ENCODE data around the gene RER1.

The RER1 gene

DNA sequence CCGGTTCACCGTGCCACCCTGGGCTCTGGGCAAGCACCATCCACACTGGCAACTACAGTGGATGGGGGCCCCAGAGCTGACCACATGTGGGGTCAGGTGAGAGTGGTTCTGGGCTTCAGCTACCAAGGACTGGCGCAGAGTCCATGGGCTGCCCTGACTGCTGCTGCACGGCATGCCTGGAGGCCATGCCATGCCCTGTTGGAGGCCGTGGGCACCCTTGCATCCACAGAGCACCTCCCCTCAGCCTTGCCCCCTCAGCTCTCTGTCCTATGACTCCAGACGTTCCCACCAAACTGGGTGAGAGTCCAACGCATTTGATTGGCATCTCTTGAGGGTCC is 15.7 kb upstream of the RER1 start:
- no peak for DNase-seq (ENCODE audit: low spot score)

DNA sequence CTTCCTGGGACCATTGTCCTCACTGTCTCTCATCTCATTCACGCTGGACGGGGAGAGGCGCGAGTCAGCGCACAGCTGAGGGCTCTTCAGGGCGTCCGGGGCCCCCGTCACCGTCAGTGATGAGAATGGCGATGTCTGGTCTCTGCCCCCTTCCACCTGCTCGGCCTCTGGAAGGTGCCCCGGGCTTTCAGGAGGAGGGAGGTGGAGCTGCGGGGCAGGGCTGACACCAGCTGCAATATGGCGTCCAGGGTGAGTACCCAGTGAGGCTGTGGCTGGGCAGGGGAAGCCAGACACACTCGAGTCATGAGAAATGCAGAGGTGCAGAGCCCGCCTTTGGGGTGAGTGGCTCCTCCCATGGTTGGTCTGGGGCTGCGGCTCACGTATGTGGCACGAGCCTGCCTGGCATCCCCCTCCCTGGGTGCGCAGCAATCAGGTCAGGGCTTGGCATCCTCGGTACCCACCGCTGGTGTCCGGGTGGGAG is 15.3 kb upstream of the RER1 start:
- no peak for DNase-seq (ENCODE audit: low spot score)

DNA sequence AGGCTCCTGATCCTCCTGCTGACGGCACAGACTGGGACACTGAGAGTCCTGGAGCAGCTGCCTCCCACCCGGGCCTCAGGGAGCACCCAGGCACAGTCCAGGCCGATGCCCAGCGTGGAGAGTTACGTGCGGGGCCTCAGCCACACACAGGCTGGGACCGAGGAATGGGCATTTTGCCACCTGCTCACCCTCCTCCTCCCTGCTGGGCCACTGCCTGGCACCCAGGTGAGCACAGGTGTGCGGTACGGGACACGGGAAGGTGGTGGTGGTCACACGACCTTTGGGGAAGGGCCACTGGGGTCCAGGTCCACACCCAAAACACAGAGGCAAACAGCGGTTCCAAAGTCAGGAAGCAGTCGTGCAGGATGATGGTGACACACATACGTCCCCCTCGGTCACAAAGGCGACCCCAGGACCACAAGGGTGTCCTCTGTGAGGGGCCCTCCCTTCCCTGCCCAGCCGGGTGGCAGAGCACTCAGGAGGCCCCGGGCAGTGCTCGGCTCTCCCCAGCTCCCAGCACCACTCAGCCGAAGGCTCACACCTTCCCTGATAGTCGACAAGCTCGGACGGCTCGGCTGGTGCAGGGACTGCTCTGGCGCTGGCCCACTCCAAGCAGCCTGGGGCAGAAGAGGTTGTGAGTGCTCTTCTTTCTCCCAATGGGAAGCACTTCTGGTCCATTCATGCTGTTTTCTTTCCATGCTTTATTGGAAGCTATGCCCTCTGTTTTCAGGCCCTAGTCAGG is 14.5 kb upstream of the RER1 start:
- no peak for DNase-seq (ENCODE audit: low spot score)

DNA sequence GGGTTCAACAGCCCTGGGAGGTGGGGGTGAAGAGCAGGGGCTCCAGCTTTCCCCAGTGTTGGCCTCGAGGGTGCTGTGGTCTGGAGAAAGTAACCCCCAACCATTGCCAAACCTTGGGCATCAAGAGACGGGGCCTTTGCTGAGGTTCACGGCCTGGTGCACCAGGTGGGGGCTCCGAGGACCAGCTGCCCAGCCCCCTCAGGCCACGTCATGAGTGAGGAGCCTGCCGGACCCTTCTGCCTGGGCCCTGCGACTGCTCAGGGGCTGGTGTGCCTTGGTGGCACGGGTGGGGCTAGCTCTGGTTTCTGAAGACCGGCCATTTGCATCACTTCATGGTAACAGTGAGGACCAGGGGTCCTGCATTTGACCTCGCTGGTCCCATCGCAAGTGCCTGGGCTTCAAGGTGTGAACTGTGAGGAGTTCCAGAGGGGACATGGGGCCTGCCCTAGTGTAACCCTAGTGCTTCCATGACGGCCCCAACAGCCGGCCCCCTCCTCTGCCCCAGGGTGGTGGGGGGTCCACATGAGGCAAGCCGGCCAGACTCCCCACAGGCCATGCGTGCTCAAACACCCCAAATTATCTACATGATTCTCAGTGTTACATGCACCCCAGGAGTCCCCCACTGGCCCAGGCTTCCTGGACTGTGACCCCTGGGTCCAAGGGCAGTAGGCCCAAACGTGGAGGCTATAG is 13.7 kb upstream of the RER1 start:
- no peak for DNase-seq (ENCODE audit: low spot score)

DNA sequence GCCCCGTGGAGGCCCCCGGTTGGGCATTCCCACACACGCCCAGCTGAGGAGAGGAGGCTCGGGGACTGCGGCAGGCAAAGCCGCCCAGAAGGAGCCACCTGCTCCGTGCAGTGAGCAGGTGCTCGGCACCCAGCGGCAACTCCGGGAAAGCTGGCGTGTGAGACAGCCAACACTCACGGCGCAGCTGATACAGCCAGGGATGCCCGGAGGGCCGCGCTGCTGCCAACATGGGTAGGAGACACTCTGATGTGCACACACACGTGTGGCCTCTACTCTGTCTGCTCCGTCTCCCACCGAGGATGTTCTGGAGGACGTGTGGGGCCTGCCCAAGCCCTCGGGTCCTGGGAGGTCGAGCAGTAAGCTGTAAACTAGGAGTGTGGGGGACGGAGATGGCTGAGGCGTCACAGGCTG is 13.2 kb upstream of the RER1 start:
- DNase-seq (ENCODE audit: low spot score): peak; percentile 46

DNA sequence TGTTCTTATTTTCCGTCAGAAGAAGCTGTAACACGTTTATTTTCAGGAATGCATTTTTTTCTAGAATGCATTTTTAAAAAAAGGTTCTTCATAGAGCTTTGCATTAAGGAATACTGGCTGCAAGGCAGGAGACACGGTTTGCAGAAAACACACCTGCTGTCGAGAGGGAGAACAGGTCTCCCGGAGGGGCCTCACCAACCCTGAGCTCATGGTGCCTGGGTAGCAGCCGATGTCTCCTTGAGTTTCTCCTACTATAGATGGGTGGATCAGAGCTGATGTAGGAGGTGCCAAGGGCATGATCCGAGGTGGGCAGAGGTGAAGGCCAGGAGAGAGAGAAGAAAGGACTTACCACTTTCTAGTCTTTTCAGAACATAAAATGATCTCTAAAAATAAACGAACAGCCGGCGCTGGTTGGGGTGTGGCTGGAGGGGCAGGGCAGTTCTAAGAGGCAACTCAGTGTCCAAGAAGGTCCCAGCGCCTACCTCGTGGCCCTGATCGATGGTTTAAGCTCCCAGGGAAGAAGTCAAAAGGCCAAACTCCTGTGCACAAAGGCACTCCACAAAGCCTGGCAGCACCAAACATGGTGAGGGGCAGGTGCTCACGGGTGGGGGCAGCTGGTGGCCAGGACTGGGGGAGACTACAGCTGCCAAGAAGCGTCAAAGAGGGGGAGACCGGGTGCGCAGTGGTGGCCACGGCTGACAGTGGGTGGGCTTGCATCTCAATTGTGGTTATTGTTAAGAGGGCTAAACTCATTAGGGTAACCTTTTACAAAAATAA is 12.5 kb upstream of the RER1 start:
- DNase-seq (ENCODE audit: low spot score): no peak

DNA sequence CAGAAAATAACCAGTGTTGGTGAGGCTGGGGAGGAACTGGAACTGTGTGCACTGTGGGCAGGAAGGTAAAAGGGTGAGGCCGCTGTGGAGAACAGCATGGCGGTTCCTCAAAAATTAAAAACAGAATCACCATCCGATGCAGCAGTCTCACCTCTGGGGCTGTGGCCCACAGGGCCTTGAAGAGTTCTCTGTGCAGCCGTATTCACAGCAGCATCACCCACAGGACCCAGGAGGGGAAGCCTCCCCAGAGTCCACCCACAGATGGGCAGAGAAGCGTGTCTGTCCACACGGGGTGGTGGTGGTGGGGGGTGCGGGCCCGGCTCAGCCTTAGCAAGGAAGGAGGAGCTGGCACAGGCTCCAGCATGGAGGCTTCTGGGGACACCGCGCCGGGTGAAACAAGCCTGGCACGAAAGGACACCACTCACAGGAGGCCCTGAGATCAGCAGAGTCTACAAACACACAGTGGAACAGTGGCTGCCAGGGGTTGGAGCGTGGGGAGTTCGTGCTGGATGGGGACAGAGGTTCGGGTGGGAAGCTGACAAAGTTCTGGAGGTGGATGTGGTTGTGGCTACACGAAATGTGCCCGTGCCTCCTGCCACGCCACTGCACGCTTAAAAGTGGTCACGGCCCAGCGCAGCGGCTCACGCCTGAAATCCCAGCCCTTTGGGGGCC is 11.8 kb upstream of the RER1 start:
- DNase-seq (ENCODE audit: low spot score): no peak

DNA sequence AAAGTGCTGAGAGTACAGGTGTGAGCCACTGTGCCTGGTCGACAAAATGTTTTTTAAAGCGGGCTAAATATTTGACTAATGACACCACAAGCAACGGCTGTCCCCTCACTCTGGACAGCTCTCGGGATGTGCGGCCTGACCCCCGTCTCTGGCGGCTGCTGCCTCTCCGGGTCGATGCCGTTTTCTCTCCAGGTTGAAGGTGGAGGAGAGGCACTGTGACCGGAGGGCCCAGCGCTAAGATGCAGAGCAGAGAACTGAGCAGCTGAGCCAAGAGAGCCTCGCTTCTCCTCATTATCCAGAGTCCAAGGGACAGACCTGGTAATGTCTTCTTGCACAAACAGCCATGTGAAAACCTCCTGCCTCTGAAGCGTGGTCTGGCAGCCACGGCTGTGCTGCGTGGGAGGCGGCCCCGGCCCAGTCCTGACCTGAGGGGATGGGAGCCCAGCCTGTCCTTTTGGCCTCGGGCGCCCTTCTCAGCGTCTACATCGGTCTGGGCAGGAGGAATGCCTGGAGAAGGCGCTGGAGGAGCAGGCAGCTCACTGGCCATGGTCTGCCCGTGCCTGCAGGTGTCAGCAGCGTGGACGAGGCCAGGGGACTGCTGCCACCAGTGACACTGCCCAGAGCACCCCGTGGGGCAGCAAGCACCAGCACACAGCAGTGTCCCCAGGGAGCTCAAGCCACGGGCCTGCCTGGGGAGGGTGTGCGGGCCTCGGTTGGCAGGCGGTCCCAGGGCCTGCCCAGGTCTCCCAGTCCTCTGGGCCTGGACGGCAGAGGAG is 10.6 kb upstream of the RER1 start:
- peak; percentile 47 for DNase-seq (ENCODE audit: low spot score)

DNA sequence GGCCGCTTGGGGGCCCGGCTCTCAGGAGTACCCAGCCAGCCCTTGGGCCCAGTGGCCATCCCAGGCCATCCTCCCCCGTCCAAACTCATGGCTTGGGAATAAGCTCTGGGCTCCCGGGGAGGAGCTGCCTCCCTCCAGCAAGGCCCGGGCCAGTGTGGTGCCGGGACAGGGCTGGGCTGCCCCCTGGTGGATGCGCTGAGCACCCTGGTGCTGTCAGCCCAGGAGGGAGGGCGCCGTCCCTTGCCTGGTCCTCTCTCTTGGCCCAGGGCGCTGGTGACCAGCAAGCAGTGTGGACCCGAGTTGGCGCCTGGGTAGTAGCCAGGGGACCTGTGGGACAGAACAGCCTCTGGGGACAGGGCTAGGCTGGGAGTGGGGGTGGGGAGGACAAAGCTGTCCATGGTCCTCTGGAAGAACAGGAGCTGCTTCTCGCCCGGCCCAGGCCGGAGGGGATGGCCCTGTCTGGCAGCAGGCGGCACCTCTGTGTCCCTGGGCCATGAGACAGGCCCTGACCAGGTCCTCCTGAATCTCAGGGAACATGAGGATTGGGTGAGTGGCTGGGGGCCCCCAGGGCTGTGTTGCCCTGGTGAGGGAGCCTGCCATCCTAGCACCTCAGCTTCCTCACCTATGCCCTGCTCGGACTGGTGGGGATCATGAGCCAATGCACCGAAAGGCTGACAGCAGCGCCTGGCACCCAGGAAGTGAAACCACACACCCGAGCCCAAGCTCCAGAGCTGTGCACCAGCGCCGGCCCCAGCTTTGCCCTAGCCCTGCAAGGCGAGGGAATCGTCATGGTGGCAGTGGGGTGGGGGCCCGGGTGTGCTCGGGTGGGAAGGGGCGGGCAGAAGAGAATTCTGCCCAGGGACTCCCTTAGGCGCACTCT is 9.7 kb upstream of the RER1 start:
- DNase-seq (ENCODE audit: low spot score): peak; percentile 76

DNA sequence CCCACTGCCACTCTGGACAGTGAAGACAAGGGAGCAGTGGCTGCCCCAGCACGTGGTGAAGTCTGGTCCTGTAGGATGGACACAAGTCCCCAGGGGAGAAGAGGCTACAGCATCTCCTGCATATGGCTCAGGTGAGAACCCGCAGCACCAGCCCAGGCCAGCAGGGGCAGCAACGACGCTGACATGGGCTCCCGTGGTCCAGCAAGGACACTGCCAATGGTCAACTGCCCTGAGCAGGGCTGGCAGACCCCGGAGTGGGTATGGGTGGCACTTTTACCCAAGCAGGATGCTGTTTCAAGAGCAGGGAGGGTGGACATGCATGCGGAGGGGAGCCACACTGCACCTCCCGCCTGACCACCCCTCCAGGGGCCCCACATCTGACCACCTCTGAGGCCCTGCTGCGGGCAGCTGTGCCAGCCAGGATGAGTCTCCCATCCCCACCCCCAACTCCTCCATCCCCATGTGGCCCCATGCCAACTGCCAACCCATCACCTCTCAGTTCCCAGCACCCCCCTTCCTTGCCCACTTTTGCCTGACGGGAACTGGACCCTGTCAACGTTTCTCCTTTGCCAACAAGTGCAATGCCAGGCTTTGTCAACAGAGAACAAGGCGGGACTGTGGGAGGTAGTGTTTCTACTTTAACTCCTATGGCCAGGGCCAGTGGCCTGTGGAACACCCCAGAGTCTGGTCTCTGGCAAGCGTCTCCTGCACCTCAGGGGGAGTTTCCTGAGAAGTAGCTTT is 8.8 kb upstream of the RER1 start:
- peak; percentile 78 for DNase-seq (ENCODE audit: low spot score)

DNA sequence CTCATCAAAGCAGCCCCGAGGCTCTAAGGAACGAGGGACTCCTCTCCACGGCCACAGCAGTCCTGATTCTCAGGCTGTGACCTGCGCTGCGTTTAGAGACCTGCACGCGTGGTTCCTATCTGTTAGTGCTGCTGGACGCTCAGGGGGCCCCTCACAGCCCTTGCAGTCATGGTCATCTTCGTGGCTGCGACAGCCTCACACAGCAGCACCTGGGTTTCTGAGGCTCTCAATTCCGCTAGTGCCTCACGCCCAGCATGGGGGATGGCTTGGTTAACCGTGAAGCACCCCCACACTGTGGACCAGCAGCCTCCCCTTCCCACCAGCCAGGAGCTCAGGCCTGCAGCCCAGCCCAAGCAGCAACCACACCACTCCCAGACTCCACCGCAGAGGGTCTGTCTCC is 8.1 kb upstream of the RER1 start:
- DNase-seq (ENCODE audit: low spot score): no peak

DNA sequence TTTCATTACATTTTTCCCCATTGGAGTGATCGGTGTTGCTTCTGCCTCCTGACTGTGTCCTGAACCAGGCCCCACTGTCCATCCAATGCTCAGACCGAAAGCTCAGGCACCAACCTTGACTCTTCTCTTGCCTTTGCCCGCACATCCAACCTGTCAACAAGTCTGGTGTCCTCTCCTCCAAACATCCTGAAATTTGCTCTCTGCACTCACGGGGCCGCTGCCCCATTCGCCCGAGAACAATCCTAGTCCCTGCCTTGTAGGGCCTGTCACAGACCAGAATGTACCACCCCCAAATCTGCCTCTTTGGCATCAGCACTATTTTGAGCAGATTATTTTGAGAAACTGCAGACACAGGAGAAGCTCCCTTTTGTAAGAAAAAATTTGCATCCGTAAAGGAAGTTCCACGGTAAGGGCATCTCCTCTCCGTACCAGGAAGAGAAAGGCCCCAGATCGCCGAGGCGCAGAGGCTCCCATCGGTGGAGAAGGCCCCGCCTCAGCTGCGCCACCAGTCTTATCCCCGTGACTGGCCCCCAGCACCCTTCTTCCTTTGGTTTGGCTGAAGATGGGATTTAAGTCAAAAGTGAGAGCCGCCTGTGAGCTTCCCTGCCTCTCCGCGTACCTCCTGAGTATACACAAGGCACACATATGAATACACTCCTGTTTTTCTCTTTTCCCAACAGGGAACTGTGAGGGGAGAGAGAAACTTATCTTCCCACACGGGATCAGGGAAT is 7.3 kb upstream of the RER1 start:
- peak; percentile 64 for DNase-seq (ENCODE audit: low spot score)

DNA sequence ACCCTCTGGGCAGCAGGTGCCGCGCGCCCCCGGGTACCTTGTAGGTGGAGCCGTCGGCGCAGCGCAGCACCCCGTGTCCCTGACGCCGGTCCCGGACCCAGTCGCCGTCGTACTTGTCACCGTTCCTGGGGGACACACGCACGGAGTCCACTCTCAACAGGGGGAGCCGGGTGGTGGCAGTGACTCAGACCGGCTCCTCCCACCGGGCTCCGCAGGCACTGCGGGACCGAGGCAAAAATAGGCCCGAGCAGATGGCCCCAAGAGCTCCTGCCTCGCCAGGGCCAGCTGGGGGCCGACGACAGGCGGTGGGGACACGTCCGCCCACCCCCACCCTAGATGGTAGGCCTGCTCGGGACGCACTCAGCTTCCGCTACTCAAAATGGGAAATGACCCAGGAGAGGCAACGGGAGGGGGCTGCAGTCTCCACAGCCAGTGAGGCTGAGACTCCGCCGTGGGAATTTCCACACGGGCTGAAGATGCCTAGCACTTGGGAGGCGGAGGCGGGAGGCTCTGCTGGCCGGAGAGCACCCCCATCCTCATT is 6.6 kb upstream of the RER1 start:
- peak; percentile 81 for DNase-seq (ENCODE audit: low spot score)

DNA sequence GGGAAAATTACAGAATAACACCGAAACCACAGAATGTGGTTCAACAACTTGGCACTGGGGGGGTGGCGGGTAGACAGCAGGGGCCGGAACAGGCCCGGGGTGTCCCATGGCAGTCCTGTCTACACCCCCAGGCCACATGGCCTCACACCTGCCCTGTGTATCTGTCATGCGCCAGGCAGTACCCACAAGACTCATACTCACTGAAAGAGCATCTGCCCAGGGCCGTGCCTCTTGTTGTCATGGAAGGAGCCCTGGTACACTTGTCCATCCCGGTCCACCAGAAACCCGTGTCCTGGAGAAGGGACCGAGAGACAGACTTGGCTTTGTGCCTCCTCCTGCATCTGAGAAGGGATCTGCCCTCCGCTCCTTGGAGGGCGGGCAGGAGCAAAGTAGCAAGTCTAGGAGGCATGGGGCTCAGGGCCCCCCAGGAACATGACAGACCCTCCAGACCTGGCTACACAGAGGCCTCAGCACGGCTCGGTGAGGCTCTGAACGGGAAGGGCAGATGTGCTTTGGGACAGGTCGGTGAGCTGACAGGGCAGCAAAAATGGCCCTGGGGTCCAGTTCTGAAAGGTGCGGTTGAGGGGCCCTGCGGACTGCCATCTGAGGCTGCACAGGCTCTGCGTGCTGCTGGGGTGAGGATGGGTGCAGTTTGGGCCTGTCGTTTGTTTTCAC is 5.9 kb upstream of the RER1 start:
- peak; percentile 72 for DNase-seq (ENCODE audit: low spot score)

DNA sequence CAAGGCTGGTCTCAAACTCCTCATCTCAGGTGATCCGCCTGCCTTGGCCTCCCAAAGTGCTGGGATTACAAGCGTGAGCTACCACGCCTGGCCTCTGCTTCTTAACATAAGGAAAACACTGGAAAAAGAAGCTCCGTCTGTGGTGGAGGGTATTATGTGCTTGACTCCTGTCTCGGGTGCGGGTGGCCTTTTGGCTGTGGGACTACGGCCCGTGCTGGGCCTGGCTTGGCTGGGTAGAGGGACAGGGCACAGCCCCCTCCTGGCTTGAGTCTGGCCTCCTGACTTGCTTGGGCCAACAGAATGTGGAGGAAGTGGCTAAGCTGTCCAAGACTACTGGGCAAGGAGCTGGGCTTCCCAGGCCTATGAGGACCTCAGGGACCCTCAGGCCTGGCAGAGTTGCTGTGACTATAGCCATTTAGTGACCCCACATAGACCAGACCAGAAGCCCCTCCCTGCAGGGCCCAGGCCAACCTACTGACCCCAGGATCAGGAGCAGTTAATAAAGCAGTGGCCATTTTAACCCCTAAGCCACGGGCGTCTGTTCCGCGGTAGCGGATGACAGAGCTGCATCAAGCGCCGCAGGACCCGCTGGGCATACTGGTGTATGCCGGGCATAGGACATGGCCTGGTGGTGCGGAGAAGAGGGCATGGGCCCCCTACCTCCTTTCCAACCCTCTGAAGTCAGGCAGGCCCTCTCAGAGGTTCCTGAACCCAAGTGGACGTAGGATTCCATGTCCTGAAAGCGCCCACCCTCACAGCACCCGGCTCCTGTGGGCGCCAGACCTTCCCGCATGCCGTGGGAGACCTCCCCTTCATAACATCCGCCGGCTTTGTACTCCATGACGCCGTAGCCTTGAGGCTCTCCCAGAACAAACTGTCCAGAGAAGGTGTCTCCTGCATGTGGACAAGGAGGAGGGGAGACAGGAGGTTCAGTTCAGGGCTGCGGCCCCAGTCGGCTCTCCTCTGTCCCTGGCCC is 4.7 kb upstream of the RER1 start:
- DNase-seq (ENCODE audit: low spot score): no peak

DNA sequence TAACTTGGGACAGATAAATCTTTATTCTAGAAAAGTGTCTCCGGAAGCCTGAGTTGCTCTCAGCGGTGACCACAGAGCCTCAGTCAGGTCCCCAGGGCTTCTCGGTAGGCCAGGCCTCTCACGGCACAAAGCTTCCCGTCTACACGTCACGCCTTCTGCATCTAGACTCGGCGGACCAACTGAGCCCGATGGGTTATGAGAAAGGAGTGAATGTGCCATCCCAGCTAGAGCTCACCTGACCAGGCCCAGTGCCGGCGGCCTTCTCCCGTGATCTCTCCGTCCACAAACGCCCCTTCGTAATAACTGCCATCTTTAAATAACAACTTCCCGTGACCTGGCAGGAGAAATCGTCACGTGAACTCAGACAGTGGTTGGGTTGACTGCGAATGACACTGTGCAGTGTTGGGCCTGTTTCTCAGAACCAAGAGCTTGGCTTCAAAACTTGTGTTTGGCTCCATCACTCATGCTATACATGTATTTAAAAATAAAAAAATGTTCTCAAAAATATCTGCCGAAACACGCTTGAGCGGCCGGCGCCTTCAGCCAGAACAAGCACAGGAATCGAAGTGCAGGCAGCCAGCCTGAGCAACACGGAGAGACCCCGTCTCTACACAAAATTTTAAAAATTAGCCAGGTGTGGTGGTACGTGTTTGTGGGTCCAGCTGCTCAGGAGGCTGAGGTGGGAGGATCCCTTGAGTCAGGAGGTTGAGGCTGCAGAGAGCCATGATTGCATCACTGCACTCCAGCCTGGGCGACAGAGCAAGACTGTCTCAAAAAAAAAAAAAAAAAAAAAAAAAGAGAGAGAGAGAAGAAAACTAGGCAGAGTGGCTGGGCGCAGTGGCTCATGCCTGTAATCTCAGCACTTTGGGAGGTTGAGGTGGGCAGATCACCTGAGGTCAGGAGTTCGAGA is 3.4 kb upstream of the RER1 start:
- no peak for DNase-seq (ENCODE audit: low spot score)

All from cerebellar cortex (tissue), 1 donor.